WTC11 (cell line): ENCODE measurements around the gene PDK4. TPM values are rescaled to one million over a fixed set of nuclear protein-coding genes. Genes with fewer than 3 reads are reported as not detected.

Source experiments
- ATAC-seq: fragments of 200-7000 bp; cut with Tn5 transposase; 2 replicates; pipeline ENCODE4 v1.10.0; 2021; ENCODE audit warnings: mild to moderate bottlenecking, moderate library complexity
- CTCF ChIA-PET: fragments of 300-600 bp; sonication (Branson Sonifier 250); formaldehyde crosslinking; loops from one replicate; lab custom pipeline; 2021; ENCODE audit warnings: antibody characterized with exemption; lab: Charles Lee
- POLR2A ChIA-PET: fragments of 350-600 bp; sonication (Branson Sonifier 250); formaldehyde crosslinking; loops from one replicate; lab custom pipeline; 2021; ENCODE audit warnings: antibody characterized with exemption; lab: Charles Lee
- DNase-seq: peaks from one replicate; pipeline ENCODE4 v3.0.0; 2021; ENCODE audit warnings: low spot score
- H3K27ac Mint-ChIP-seq: 2 replicates; pipeline ENCODE4 v1.8.0; 2021; ENCODE audit warnings: mixed read lengths
- H3K27me3 Mint-ChIP-seq: 2 replicates; pipeline ENCODE4 v1.8.0; 2021; ENCODE audit warnings: low read depth, mild to moderate bottlenecking, moderate library complexity, mixed read lengths
- H3K36me3 Mint-ChIP-seq: 2 replicates; pipeline ENCODE4 v1.8.0; 2021; ENCODE audit warnings: mixed read lengths
- H3K4me1 Mint-ChIP-seq: 2 replicates; pipeline ENCODE4 v1.8.0; 2022; ENCODE audit warnings: mixed read lengths
- H3K4me3 Mint-ChIP-seq: 2 replicates; pipeline ENCODE4 v1.8.0; 2021; ENCODE audit warnings: mild to moderate bottlenecking, moderate library complexity, mixed read lengths
- H3K9me3 Mint-ChIP-seq: 2 replicates; pipeline ENCODE4 v1.8.0; 2021; ENCODE audit warnings: mixed read lengths
- CREB1 ChIP-seq: sonication (generic); formaldehyde crosslinking; IDR thresholded peaks from 2 replicates; pipeline ENCODE4 v1.8.0; 2023; ENCODE audit warnings: mild to moderate bottlenecking, missing genetic modification reagents
- E2F1 ChIP-seq: sonication (generic); formaldehyde crosslinking; IDR thresholded peaks from 2 replicates; pipeline ENCODE4 v1.8.0; 2022; ENCODE audit warnings: mild to moderate bottlenecking, missing genetic modification reagents
- E2F4 ChIP-seq: sonication (generic); formaldehyde crosslinking; IDR thresholded peaks from 2 replicates; pipeline ENCODE4 v1.8.1; 2022; ENCODE audit warnings: low read depth, mild to moderate bottlenecking, moderate library complexity, missing genetic modification reagents, borderline replicate concordance
- E2F5 ChIP-seq: sonication (generic); formaldehyde crosslinking; IDR thresholded peaks from 2 replicates; pipeline ENCODE4 v1.8.1; 2022; ENCODE audit warnings: mild to moderate bottlenecking, moderate library complexity, missing genetic modification reagents
- ELF4 ChIP-seq: sonication (generic); formaldehyde crosslinking; IDR thresholded peaks from 2 replicates; pipeline ENCODE4 v1.8.1; 2022; ENCODE audit warnings: low read depth, mild to moderate bottlenecking, moderate library complexity, missing genetic modification reagents
- FOXK1 ChIP-seq: sonication (generic); formaldehyde crosslinking; IDR thresholded peaks from 2 replicates; pipeline ENCODE4 v1.8.0; 2022; ENCODE audit warnings: mild to moderate bottlenecking, moderate library complexity, missing genetic modification reagents
- FOXP1 ChIP-seq: sonication (generic); formaldehyde crosslinking; IDR thresholded peaks from 2 replicates; pipeline ENCODE4 v1.8.0; 2022; ENCODE audit warnings: missing genetic modification reagents, mild to moderate bottlenecking, moderate library complexity, borderline replicate concordance
- GRHL2 ChIP-seq: fragments of 250-450 bp; sonication (Bioruptor Pico); IDR thresholded peaks from 2 replicates; pipeline ENCODE4 v1.8.0; 2022; ENCODE audit warnings: mild to moderate bottlenecking, moderate library complexity; ENCODE audit not compliant: insufficient replicate concordance, severe bottlenecking
- KAT7 ChIP-seq: sonication (generic); formaldehyde crosslinking; IDR thresholded peaks from 2 replicates; pipeline ENCODE4 v1.8.1; 2023; ENCODE audit warnings: missing genetic modification reagents, mild to moderate bottlenecking, borderline replicate concordance
- MYBL2 ChIP-seq: sonication (generic); formaldehyde crosslinking; IDR thresholded peaks from 2 replicates; pipeline ENCODE4 v1.8.1; 2023; ENCODE audit warnings: mild to moderate bottlenecking, moderate library complexity, missing genetic modification reagents
- NFATC4 ChIP-seq: fragments of 250-450 bp; sonication (Bioruptor Pico); IDR thresholded peaks from 2 replicates; pipeline ENCODE4 v1.9.0; 2021; ENCODE audit warnings: mild to moderate bottlenecking
- NR1H2 ChIP-seq: sonication (generic); formaldehyde crosslinking; IDR thresholded peaks from 2 replicates; pipeline ENCODE4 v1.9.0; 2021; ENCODE audit warnings: mild to moderate bottlenecking, moderate library complexity, missing genetic modification reagents
- NR3C1 ChIP-seq: sonication (generic); formaldehyde crosslinking; conservative IDR thresholded peaks from 2 replicates; pipeline ENCODE4 v1.8.1; 2023; ENCODE audit warnings: low read depth, mild to moderate bottlenecking, missing genetic modification reagents
- RORB ChIP-seq: fragments of 250-450 bp; sonication (Bioruptor Pico); IDR thresholded peaks from 2 replicates; pipeline ENCODE4 v1.9.0; 2021; ENCODE audit warnings: mild to moderate bottlenecking
- SMAD3 ChIP-seq: sonication (generic); formaldehyde crosslinking; IDR thresholded peaks from 2 replicates; pipeline ENCODE4 v1.8.0; 2022; ENCODE audit warnings: missing genetic modification reagents, mild to moderate bottlenecking, borderline replicate concordance
- SOX15 ChIP-seq: fragments of 250-450 bp; sonication (Bioruptor Pico); IDR thresholded peaks from 2 replicates; pipeline ENCODE4 v1.9.0; 2021; ENCODE audit warnings: mild to moderate bottlenecking
- USF2 ChIP-seq: sonication (generic); formaldehyde crosslinking; IDR thresholded peaks from 2 replicates; pipeline ENCODE4 v1.8.1; 2023; ENCODE audit warnings: mild to moderate bottlenecking, missing genetic modification reagents, moderate library complexity
- ZBTB21 ChIP-seq: sonication (generic); formaldehyde crosslinking; IDR thresholded peaks from 2 replicates; pipeline ENCODE4 v1.8.1; 2023; ENCODE audit warnings: mild to moderate bottlenecking, missing genetic modification reagents, borderline replicate concordance
- ZNF219 ChIP-seq: sonication (generic); formaldehyde crosslinking; IDR thresholded peaks from 2 replicates; pipeline ENCODE4 v1.8.0; 2023; ENCODE audit warnings: missing genetic modification reagents, mild to moderate bottlenecking, borderline replicate concordance
- ZNF281 ChIP-seq: sonication (generic); formaldehyde crosslinking; IDR thresholded peaks from 2 replicates; pipeline ENCODE4 v1.8.0; 2023; ENCODE audit warnings: mild to moderate bottlenecking, missing genetic modification reagents
- ZNF671 ChIP-seq: fragments of 250-450 bp; sonication (Bioruptor Pico); IDR thresholded peaks from 2 replicates; pipeline ENCODE4 v1.8.0; 2021; ENCODE audit warnings: mild to moderate bottlenecking
- total RNA-seq: library from RNA; stranded (reverse); gene quantifications from 3 replicates; pipeline ENCODE4 v1.2.3, GENCODE V29; 2021

Gene PDK4
- total RNA-seq, 1 experiment from 2014 or later = 0.31 TPM

- TF ChIP-seq E2F5 = no peak
- TF ChIP-seq KAT7 (CRISPR knock-in tag) = no peak
- TF ChIP-seq FOXP1 (CRISPR knock-in tag) = no peak
- no peak for TF ChIP-seq NFATC4 (CRISPR knock-in tag)
- TF ChIP-seq RORB (CRISPR knock-in tag) = no peak
These were observed 51.2 kb downstream of the PDK4 start (continued) for GRCh38 chr7:95545007-95545615.

- no peaks in the 10 kb centered on the region for H3K27me3 Mint-ChIP-seq
- no peak for ATAC-seq
- ChIA-PET POLR2A (no interaction called here), CTCF (interaction anchor here (0.8 to 4.5 kb wide), 9 partner anchors 8 to 150 kb away, joined by 3 to 68 read pairs (median 9); partner anchors contain the start of gene PON3)
- peaks cover 3% of the 10 kb centered on the region for H3K4me1 Mint-ChIP-seq
- no peaks in the 10 kb centered on the region for H3K36me3 Mint-ChIP-seq
- DNase-seq = no peak
- no peak for TF ChIP-seq ZNF281
- TF ChIP-seq ZNF671 = no peak
- no peak for TF ChIP-seq SMAD3 (CRISPR knock-in tag)
- TF ChIP-seq ZNF219 (CRISPR knock-in tag) = no peak
- TF ChIP-seq GRHL2 (CRISPR knock-in tag) = no peak
- TF ChIP-seq FOXK1 (CRISPR knock-in tag) = no peak
- TF ChIP-seq ELF4 (CRISPR knock-in tag) = no peak
- TF ChIP-seq E2F4 (CRISPR knock-in tag) = no peak
- no peak for TF ChIP-seq USF2
- no peak for TF ChIP-seq NR3C1
- no peak for TF ChIP-seq E2F1 (CRISPR knock-in tag)
- no peak for TF ChIP-seq MYBL2
- no peak for TF ChIP-seq NFATC4 (CRISPR knock-in tag)
- no peak for TF ChIP-seq ZBTB21
- TF ChIP-seq NR1H2 (CRISPR knock-in tag) = no peak
- no peak for TF ChIP-seq CREB1 (CRISPR knock-in tag)
- no peak for TF ChIP-seq SOX15 (CRISPR knock-in tag)
- no peak overlapping the region for H3K4me3 Mint-ChIP-seq
- H3K9me3 Mint-ChIP-seq = no peaks in the 10 kb centered on the region
- no peak overlapping the region for H3K27ac Mint-ChIP-seq
These were observed 52.1 kb downstream of the PDK4 start for GRCh38 chr7:95544171-95544570.
